ENCODE results near the gene GALNT13.

GALNT13 gene

GRCh38 chr2:153871231-153872221 lies at the start of gene GALNT13:
Gene GALNT13 (plus strand): TSS chr2:153871922.
- peak; percentile 39 for DNase-seq

DNA sequence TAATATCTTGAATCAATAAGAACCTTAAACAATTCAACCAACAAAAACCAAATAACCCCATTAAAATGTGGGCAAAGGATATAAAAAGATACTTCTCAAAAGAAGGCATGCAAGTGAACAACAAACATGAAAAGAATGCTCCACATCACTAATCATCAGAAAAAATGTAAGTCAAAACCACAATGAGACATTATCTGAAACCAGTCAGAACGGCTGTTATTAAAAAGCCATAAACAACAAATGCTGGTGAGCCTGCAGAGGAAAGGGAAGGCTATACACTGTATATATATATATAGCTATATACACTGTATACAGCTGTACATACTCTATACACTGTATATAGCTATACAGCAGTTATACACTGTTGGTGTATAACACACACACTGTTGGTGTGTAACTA lies 47.8 kb upstream of the GALNT13 start:
- peak; percentile 2 for DNase-seq

GRCh38 chr2:153828335-153828734 lies 43.4 kb upstream of the GALNT13 start:
- DNase-seq, result no peak

- DNase-seq, result no peak
Measured at GRCh38 chr2:153834662-153835061, 37.1 kb upstream of the GALNT13 start.

DNA sequence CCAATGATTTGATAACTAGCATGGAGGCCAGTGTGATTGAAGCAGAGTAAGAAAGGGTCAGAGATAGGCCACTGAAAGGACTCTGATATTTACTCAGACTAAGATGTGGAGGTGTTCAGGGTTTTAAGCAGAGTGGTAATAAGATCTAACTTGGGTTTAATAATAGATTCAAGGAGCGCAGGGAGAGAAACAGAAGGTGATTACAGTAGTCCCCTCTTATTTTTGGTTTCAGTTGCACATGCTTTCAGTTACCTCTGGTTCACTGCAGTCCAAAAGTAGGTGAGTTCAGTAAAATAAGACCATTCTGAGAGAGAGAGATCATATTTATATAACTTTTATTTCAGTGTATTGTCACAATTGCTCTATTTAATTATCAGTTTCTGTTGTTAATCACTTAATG lies 13.5 kb upstream of the GALNT13 start:
- DNase-seq, result no peak

GRCh38 chr2:153864022-153864421 lies 7.7 kb upstream of the GALNT13 start:
- DNase-seq, result no peak

- no peak for DNase-seq
Measured at GRCh38 chr2:153866595-153866994, 5.1 kb upstream of the GALNT13 start.

DNA sequence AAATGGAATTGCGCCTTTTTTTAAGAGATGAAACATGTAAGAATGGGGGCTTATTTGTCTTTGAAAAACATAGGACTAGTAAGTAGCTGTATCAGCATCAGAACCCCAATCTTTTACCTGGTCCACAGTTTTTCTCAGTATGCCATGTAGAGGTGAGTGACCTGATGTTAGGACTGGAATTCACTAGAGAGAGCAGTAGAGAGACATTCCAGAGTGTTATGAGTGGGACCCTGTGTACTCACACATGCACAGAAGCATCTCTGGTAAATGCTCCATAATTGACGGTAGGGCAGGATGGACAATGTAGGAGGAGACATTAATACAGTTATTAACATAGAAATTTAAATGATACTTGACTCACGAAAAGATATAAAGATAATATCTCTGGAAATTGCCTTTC lies 1.4 kb upstream of the GALNT13 start:
- no peak for DNase-seq

GRCh38 chr2:153872311-153873051 lies 759 bp downstream of the GALNT13 start:
- DNase-seq, result no peak

- no peak for DNase-seq
Measured at GRCh38 chr2:153873052-153874048, 1.6 kb downstream of the GALNT13 start.

GRCh38 chr2:153875801-153876466 lies 4.2 kb downstream of the GALNT13 start:
- DNase-seq, result no peak

- no peak for DNase-seq
Measured at GRCh38 chr2:153880926-153881325, 9.2 kb downstream of the GALNT13 start.

DNA sequence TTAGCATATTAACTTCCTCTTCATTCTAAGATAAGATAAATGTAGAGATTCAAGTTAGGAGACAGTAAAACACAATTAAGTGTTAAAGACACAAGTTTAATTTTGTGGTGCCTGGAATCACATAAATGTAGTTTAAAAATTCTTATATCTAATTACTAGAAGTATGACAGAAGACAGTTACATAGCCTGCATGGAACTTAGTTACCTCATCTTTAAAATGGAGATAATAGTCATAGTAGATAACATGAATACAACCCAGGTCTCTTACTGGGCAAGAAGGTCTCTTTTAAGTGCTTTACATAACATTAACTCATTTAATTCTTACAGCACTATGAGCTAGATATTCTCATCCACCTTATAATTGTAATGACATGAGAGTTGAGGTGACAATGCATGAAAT lies 15.1 kb downstream of the GALNT13 start:
- DNase-seq, result no peak

DNA sequence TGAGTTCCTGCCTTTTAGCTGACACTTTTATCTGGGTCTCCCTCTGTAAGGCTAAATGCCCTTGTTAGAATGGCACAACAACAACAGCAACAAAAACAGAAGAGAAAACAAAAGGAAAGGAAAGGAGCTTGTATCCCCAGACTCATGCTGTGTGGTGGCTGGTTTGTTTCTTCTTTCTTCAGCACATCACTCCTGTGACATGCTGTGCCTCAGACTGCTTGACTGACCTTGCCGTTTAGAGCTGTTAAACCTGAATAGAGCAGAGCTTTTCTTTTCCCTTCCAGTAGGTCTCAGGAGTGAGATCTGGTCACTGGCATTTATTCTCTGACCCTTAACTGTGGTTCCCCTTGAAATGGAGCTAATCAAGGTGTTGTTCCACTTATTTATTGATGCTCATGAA lies 18.9 kb downstream of the GALNT13 start:
- no peak for DNase-seq

GRCh38 chr2:153891051-153891450 lies 19.3 kb downstream of the GALNT13 start:
- no peak for DNase-seq

DNA sequence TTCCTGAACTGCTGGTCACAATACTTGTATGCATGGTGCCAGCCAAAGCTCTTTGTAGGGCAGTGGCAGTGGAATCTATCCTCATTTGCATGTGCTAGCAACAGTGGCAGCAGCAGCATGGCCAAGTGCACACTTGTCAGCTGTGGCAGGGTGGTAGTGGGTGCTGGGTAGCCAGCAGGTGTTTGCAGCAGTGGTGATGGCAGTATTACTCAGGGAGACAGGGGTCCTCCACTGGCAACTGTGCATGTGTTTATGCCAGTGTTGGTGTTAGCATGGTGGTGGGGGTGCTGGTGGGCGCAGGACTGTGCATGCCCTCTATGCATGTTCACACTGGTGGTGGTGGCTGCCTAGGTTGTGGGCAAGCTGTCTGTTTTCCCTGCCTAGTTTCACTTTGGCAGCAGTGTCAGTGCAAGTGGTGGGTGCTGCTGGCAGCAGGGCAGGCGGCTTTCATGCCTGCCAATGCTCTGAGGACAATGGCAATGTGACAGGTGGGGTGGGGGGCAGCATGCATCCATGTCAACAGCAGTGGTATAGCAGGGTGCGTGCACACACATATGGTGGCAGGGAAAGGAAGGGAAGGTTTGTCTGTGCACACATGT lies 41.2 kb downstream of the GALNT13 start:
- DNase-seq, result no peak

- DNase-seq, result no peak
Measured at GRCh38 chr2:153917570-153917969, 45.8 kb downstream of the GALNT13 start.

- no peak for DNase-seq
Measured at GRCh38 chr2:153935511-153935910, 63.8 kb downstream of the GALNT13 start.

GRCh38 chr2:153939124-153939796 lies 67.5 kb downstream of the GALNT13 start:
- DNase-seq, result no peak

DNA sequence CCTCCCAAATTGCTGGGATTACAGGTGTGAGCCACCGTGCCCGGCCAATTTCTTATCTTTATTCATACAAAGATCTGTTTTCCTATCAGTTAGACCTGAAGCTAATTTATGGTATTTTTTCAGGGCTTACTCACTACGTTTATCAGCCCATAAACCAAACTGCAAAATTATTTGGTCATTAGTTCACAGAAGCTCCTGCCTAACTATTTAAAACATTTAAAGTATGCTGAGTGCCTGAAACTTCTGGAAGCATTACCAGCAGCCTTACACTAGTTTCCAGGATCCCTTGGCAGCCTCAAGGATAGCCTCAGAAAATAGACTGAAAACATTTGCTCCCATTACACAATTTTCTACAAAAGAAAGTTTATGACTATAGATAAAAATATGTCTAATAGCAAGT lies 68.8 kb downstream of the GALNT13 start:
- peak; percentile 12 for DNase-seq

DNA sequence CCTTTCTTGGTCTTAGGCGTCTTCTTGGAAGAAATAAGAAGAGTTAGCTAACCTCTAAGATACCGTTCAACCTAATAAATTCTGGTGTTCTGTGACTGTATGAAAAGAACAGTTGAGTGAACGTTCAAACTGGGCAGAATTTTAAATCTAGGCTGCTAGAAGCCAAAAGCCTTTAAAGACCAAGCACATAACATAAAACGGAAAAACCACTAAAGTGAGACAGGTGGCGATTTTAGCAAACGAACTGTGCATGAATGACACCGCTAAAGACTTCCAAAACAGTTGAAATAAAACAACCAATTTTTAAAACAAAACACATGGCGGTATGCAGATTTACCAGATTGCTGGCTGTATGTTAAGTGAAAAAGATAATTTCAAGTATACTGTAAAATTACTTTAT lies 73.1 kb downstream of the GALNT13 start:
- DNase-seq, result no peak
